GM12891 (cell line): Measurements from ENCODE around the gene RNPS1.

Source experiments
- POLR2A ChIP-seq: IDR thresholded peaks from 2 replicates; pipeline ENCODE4 v1.6.1; 2011; ENCODE audit warnings: low read depth, low read length, control low read depth
- SPI1 ChIP-seq: IDR thresholded peaks from 2 replicates; pipeline ENCODE4 v1.6.1; 2011; ENCODE audit warnings: low read depth, low read length, control low read depth

GRCh38 chr16:2278272-2278608 lies 10.3 kb upstream of the RNPS1 start:
- TF ChIP-seq SPI1 (no peak), POLR2A (no peak)
